Lung (tissue), 12 donors: Measurements from ENCODE around the gene SRD5A3. TPM values are rescaled to one million over a fixed set of nuclear protein-coding genes. Genes with fewer than 3 reads are reported as not detected.

Experiments
- ATAC-seq: fragments of 200-7000 bp; cut with Tn5 transposase; one replicate; pipeline ENCODE4 v1.9.1; 2020; ENCODE audit warnings: moderate number of reproducible peaks; ENCODE audit not compliant: insufficient read depth, low FRiP score
- DNase-seq, 3 donors: peaks; one replicate each; pipeline ENCODE4 v3.0.0-alpha.2; 2013 to 2017
- H3K27ac ChIP-seq, 2 donors: one replicate each; pipeline ENCODE4 v1.5.1; 2013; ENCODE audit warnings: mild to moderate bottlenecking in 2 of 2, moderate library complexity in 2 of 2, control low read depth in 1 of 2, inconsistent platforms in 1 of 2, low read depth in 1 of 2, low read length in 1 of 2
- H3K27me3 ChIP-seq, 3 donors: one replicate each; pipeline ENCODE4 v1.5.1; 2013; ENCODE audit warnings: low read length in 2 of 3; ENCODE audit not compliant: control insufficient read depth in 3 of 3, insufficient read depth in 3 of 3
- H3K36me3 ChIP-seq, 4 donors: one replicate each; pipeline ENCODE4 v1.5.1; 2013; ENCODE audit warnings: low read length in 4 of 4, mild to moderate bottlenecking in 1 of 4, moderate library complexity in 1 of 4; ENCODE audit not compliant: control insufficient read depth in 4 of 4, insufficient read depth in 4 of 4
- H3K4me1 ChIP-seq, 5 donors: one replicate each; pipeline ENCODE4 v1.5.1; 2013; ENCODE audit warnings: low read length in 5 of 5, mild to moderate bottlenecking in 2 of 5, moderate library complexity in 1 of 5; ENCODE audit not compliant: control insufficient read depth in 5 of 5, insufficient read depth in 5 of 5
- H3K4me3 ChIP-seq: one replicate; pipeline ENCODE4 v1.5.1; 2013; ENCODE audit warnings: mild to moderate bottlenecking, control low read depth, moderate library complexity
- H3K9ac ChIP-seq, 2 donors: one replicate each; pipeline ENCODE4 v1.5.1; 2013; ENCODE audit warnings: low read length in 2 of 2, control low read depth in 1 of 2; ENCODE audit not compliant: insufficient read depth in 1 of 2
- H3K9me3 ChIP-seq, 4 donors: one replicate each; pipeline ENCODE4 v1.5.1; 2013; ENCODE audit warnings: low read length in 3 of 4, mild to moderate bottlenecking in 1 of 4, moderate library complexity in 1 of 4; ENCODE audit not compliant: control insufficient read depth in 4 of 4, insufficient read depth in 3 of 4
- CTCF ChIP-seq: IDR thresholded peaks from 2 replicates; pipeline ENCODE4 v1.5.1; 2012; ENCODE audit warnings: mild to moderate bottlenecking; ENCODE audit errors: control extremely low read depth, extremely low read depth
- WGBS, 2 donors: extraction: QIAGEN DNeasy Blood & Tissue Kit; methylation state at CpG; one replicate each; pipeline ENCODE4 v1.1.7; 2013; 5-methylcytosine and 5-hydroxymethylcytosine counted together
- polyA plus RNA-seq, 2 donors: library from polyadenylated mRNA; stranded (reverse); fragments of 200-250 nt; gene quantifications; one replicate each; pipeline ENCODE4 v1.2.1, GENCODE V29; 2013
- total RNA-seq, 2 donors: library from RNA; depleted of rRNA in 1 of 2; stranded (reverse); fragments of >200 nt in 1 of 2; gene quantifications; one replicate each; pipeline ENCODE4 v1.2.1, GENCODE V29; 2014 to 2021
- donor health status: control.
- donor health status: control.
- donor health status: Bipolar disorder and iron deficiency.
- donor health status: healthy.
- donor health status: DM: yes; HTN: yes; CAD: no.

Gene SRD5A3
- total and polyA plus RNA-seq, 4 donors: 13.6 to 37.1 (median 24.0) TPM

DNA sequence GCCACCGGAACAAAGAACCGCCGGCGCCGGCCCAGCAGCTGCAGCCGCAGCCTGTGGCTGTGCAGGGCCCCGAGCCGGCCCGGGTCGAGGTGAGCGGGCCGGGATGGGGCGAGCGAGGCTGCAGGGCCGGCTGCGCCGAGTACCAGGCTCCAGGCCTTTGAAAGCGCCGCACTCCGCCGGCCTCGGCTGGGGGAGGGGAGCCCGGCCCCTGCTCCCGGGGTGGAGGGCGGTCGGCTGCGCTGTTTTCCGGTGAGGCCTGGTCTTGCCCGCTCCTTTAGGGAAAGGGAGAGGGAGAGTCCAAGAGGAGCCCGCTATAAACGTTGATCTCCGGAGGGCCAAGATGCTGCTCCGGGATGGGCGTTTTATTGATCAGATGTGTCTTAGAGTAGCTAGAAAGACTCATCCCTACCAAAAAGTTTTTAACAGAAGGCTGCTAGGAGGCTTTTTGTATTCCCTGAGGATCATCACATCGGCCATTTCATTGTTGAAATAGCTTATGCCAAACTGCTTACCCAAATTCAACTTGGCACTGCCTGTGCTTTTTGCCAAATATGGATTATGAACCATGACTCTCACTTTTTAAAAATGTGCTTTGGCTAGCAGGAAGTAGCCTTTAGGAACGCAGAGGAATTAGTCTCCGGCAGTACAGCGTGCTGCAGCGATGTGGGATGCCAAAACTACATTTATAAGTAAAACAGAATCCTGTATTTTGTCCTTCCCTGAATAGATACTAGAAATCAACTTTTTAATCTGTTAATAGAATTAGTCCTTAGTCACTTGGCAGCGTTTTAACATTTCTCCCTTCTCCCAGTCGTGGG lies 50.5 kb downstream of the SRD5A3 start:
- peaks cover 3 to 30% (median 11%) of the 10 kb centered on the region in 5 donors for H3K4me1 ChIP-seq
- H3K9me3 ChIP-seq: no peaks in the 10 kb centered on the region
- ATAC-seq (peak; percentile 25), DNase-seq (peak; percentile 74 to 75 (median 74))
- no peak for TF ChIP-seq CTCF
- 0 to 1% methylated on average over 40 to 41 of the region's 41 CpGs for WGBS, 2 donors
- H3K9ac ChIP-seq: peak overlapping the region; percentile 47 to 99
- peak overlapping the region; percentile 95 to 98 for H3K27ac ChIP-seq
- H3K27me3 ChIP-seq: no peaks in the 10 kb centered on the region
- H3K36me3 ChIP-seq: peaks cover 0 to 3% (median 2%) of the 10 kb centered on the region in 4 donors
- peak overlapping the region; percentile 88 for H3K4me3 ChIP-seq

GRCh38 chr4:55397126-55397436 lies 51.0 kb downstream of the SRD5A3 start:
- ATAC-seq: no peak
- WGBS, 2 donors: 12 to 27% methylated on average over 7 of the region's 7 CpGs
- H3K36me3 ChIP-seq: peaks cover 0 to 3% (median 3%) of the 10 kb centered on the region in 4 donors
- no peak for TF ChIP-seq CTCF
- H3K4me1 ChIP-seq: peaks cover 3 to 30% (median 11%) of the 10 kb centered on the region in 5 donors
- no peaks in the 10 kb centered on the region for H3K9me3 ChIP-seq
- no peaks in the 10 kb centered on the region for H3K27me3 ChIP-seq
- peak overlapping the region; percentile 88 for H3K4me3 ChIP-seq
- H3K27ac ChIP-seq: peak overlapping the region; percentile 95 to 98
- peak in 2 of 3 donors; percentile 36 to 65 for DNase-seq
- peak overlapping the region; percentile 47 to 99 for H3K9ac ChIP-seq

GRCh38 chr4:55397520-55398321 lies 51.7 kb downstream of the SRD5A3 start:
- Histone ChIP-seq H3K4me3 (peak overlapping the region; percentile 88), H3K9ac (peak overlapping the region in 1 of 2 donors; percentile 99), H3K4me1 (peaks cover 3 to 30% (median 11%) of the 10 kb centered on the region in 5 donors), H3K27ac (peak overlapping the region; percentile 95 to 98), H3K27me3 (no peaks in the 10 kb centered on the region), H3K9me3 (no peaks in the 10 kb centered on the region), H3K36me3 (peaks cover 0 to 4% (median 3%) of the 10 kb centered on the region in 4 donors)
- no peak for TF ChIP-seq CTCF
- DNase-seq: peak; percentile 16 to 70 (median 68)
- WGBS, 2 donors: 24 to 37% methylated on average over 15 of the region's 15 CpGs
- no peak for ATAC-seq
